Esophagus muscularis mucosa (tissue), 4 donors: ENCODE results near the gene TERT. TPM values are rescaled to one million over a fixed set of nuclear protein-coding genes. Genes with fewer than 3 reads are reported as not detected.
"Not testable (repeated sequence)": the region's sequence is repeated elsewhere in the genome, so short reads cannot be mapped to it uniquely, and the experiment has no call there.

Experiments
- DNase-seq: peaks from one replicate; pipeline ENCODE4 v3.0.0-alpha.2; 2017; ENCODE audit errors: extremely low spot score
- H3K27ac ChIP-seq, 4 donors: fragments of 200-600 bp; sonication (generic); replicated peaks in 1 of 4; 1 replicate in 3 of 4; 2 replicates in 1 of 4; pipeline ENCODE4 v1.5.1; 2016 to 2019; ENCODE audit warnings: mild to moderate bottlenecking in 1 of 4
- H3K27me3 ChIP-seq, 4 donors: fragments of 200-600 bp; sonication (generic); one replicate each; pipeline versions ENCODE4 v1.5.1 to v1.6.0; 2016 to 2019
- H3K36me3 ChIP-seq, 4 donors: fragments of 200-600 bp; sonication (generic); one replicate each; pipeline ENCODE4 v1.5.1; 2016 to 2019
- H3K4me1 ChIP-seq, 4 donors: fragments of 200-600 bp; sonication (generic); one replicate each; pipeline ENCODE4 v1.5.1; 2016 to 2019
- H3K4me3 ChIP-seq, 4 donors: fragments of 200-600 bp; sonication (generic); 1 replicate in 2 of 4; 2 replicates in 2 of 4; pipeline ENCODE4 v1.5.1; 2016 to 2019; ENCODE audit warnings: mild to moderate bottlenecking in 4 of 4, moderate library complexity in 1 of 4
- H3K9me3 ChIP-seq, 4 donors: fragments of 200-600 bp; sonication (generic); 1 replicate in 3 of 4; 2 replicates in 1 of 4; pipeline ENCODE4 v1.5.1; 2016 to 2019
- EP300 ChIP-seq: sonication (generic); formaldehyde crosslinking; IDR thresholded peaks from one replicate; pipeline ENCODE4 v1.6.1; 2017; ENCODE audit warnings: antibody characterized with exemption
- POLR2A ChIP-seq: fragments of 450-650 bp; IDR thresholded peaks from one replicate; pipeline ENCODE4 v1.6.1; 2017; ENCODE audit warnings: antibody characterized with exemption, moderate library complexity, mild to moderate bottlenecking, low read depth
- POLR2AphosphoS5 ChIP-seq, 2 donors: sonication (generic); formaldehyde crosslinking; IDR thresholded peaks; one replicate each; pipeline ENCODE4 v1.6.1; 2017; ENCODE audit warnings: antibody characterized with exemption in 2 of 2
- WGBS: methylation state at CpG from one replicate; pipeline ENCODE4 v1.1.5; 2018; 5-methylcytosine and 5-hydroxymethylcytosine counted together
- intact Hi-C: fragments of 100-400 bp; cut with DNase I; formaldehyde crosslinking; loops from one replicate; pipeline ENCODE4 v1.15.1; 2023
- total RNA-seq, 4 donors: library from RNA; depleted of rRNA; stranded (reverse); fragments of >200 nt; gene quantifications; one replicate each; pipeline versions ENCODE4 v1.1.0 to v1.2.1, GENCODE V29; 2016
- TF ChIP-seq, protein P1 (sequence below), 3 experiments: fragments of 200-600 bp in 2 of 3; fragments of 450-650 bp in 1 of 3; sonication (generic) in 2 of 3; IDR thresholded peaks; one replicate each; pipeline ENCODE4 v1.5.1; 2017 to 2019; ENCODE audit warnings: antibody characterized with exemption in 3 of 3, mild to moderate bottlenecking in 2 of 3, moderate library complexity in 1 of 3

Gene TERT
- total RNA-seq, 4 donors from 2014 or later = not detected

DNA sequence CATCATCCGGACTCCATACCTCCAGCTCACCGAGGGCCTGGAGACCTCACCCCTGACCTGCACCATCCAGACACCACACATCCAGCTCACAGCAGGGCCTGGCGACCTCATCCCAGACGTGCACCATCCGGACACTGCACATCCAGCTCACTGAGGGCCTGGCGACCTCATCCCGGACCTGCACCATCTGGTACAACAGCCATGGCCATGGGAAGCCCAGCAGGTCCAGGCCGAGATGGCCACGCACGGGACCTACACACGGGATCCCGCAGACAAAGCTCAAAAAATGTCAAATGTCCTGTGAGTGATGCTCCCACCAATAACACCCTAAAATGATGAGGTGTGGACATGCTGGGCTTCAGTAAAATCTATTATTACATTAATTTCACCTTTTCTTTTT, 9.7 kb downstream of the TERT start:
- Histone ChIP-seq H3K36me3 (no peaks in the 10 kb centered on the region), H3K27me3 (peaks cover 0 to 18% (median 0%) of the 10 kb centered on the region in 4 donors), H3K4me3 (no peak overlapping the region), H3K27ac (no peak overlapping the region), H3K4me1 (no peaks in the 10 kb centered on the region), H3K9me3 (peaks cover 0 to 8% (median 3%) of the 10 kb centered on the region in 4 donors)
- intact Hi-C loops = no loop called here
- DNase-seq = no peak
- TF ChIP-seq POLR2AphosphoS5 (IDR thresholded peaks at IDR 0.05) (no peak), EP300 (no peak), POLR2A (no peak)
- TF ChIP-seq, protein P1, sequence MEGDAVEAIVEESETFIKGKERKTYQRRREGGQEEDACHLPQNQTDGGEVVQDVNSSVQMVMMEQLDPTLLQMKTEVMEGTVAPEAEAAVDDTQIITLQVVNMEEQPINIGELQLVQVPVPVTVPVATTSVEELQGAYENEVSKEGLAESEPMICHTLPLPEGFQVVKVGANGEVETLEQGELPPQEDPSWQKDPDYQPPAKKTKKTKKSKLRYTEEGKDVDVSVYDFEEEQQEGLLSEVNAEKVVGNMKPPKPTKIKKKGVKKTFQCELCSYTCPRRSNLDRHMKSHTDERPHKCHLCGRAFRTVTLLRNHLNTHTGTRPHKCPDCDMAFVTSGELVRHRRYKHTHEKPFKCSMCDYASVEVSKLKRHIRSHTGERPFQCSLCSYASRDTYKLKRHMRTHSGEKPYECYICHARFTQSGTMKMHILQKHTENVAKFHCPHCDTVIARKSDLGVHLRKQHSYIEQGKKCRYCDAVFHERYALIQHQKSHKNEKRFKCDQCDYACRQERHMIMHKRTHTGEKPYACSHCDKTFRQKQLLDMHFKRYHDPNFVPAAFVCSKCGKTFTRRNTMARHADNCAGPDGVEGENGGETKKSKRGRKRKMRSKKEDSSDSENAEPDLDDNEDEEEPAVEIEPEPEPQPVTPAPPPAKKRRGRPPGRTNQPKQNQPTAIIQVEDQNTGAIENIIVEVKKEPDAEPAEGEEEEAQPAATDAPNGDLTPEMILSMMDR (IDR thresholded peaks at IDR 0.05) = no peak
- 98% methylated on average over 11 of the region's 12 CpGs for WGBS

DNA sequence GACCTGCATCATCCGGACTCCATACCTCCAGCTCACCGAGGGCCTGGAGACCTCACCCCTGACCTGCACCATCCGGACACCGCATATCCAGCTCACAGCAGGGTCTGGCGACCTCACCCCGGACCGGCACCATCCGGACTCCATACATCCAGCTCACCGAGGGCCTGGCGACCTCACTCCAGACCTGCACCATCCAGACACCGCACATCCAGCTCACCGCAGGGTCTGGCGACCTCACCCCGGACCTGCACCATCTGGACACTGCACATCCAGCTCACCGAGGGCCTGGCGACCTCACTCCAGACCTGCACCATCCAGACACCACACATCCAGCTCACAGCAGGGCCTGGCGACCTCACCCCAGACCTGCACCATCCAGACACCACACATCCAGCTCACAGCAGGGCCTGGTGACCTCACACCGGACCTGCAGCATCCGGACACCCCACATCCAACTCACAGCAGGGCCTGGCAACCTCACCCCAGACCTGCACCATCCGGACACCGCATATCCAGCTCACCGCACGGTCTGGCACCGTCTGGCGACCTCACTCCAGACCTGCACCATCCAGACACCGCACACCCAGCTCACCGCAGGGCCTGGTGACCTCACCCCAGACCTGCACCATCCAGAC, 10.4 kb downstream of the TERT start:
- WGBS = 76% methylated on average over 11 of the region's 27 CpGs
- DNase-seq, H3K9me3 ChIP-seq, H3K27ac ChIP-seq, intact Hi-C loops, H3K36me3 ChIP-seq, H3K4me3 ChIP-seq, H3K4me1 ChIP-seq: not testable (repeated sequence)
- peaks cover 0 to 11% (median 0%) of the 10 kb centered on the region in 4 donors for H3K27me3 ChIP-seq

DNA sequence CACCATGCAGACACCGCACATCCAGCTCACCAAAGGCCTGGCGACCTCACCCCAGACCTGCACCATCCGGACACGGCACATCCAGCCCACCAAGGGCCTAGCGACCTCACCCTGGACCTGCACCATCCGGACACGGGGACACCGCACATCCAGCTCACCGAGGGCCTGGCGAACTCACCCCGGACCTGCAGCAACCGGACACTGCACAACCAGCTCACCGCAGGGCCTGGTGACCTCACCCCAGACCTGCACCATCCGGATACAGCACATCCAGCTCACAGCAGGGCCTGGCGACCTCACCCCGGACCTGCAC, 11.2 kb downstream of the TERT start:
- intact Hi-C loops = not testable (repeated sequence)

DNA sequence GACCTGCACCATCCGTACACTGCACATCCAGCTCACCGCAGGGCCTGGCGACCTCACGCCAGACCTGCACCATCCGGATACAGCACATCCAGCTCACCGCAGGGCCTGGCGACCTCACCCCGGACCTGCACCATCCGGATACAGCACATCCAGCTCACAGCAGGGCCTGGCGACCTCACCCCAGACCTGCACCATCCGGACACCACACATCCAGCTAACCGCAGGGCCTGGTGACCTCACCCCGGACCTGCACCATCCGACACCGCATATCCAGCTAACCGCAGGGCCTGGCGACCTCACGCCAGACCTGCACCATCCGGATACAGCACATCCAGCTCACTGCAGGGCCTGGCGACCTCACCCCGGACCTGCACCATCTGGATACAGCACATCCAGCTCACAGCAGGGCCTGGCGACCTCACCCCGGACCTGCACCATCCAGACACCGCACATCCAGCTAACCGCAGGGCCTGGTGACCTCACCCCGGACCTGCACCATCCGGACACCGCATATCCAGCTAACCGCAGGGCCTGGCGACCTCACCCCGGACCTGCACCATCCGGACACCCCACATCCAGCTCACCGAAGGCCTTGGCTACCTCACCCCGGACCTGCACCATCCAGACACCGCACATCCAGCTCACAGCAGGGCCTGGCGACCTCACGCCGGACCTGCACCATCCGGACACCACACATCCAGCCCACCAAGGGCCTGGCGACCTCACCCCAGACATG, 11.7 kb downstream of the TERT start:
- H3K4me1 ChIP-seq, DNase-seq, H3K4me3 ChIP-seq, H3K27ac ChIP-seq, H3K36me3 ChIP-seq, intact Hi-C loops, H3K27me3 ChIP-seq: not testable (repeated sequence)
- H3K9me3 ChIP-seq = peaks cover 0 to 15% (median 6%) of the 10 kb centered on the region in 4 donors
- WGBS = 94% methylated on average over 33 of the region's 40 CpGs

More for the DNA sequence above, 11.2 kb downstream of the TERT start:
- peaks cover 0 to 16% (median 8%) of the 10 kb centered on the region in 4 donors for H3K9me3 ChIP-seq
- H3K36me3 ChIP-seq, H3K4me3 ChIP-seq, DNase-seq, H3K4me1 ChIP-seq, H3K27ac ChIP-seq, H3K27me3 ChIP-seq: not testable (repeated sequence)
- WGBS = 92% methylated on average over 16 of the region's 16 CpGs

DNA sequence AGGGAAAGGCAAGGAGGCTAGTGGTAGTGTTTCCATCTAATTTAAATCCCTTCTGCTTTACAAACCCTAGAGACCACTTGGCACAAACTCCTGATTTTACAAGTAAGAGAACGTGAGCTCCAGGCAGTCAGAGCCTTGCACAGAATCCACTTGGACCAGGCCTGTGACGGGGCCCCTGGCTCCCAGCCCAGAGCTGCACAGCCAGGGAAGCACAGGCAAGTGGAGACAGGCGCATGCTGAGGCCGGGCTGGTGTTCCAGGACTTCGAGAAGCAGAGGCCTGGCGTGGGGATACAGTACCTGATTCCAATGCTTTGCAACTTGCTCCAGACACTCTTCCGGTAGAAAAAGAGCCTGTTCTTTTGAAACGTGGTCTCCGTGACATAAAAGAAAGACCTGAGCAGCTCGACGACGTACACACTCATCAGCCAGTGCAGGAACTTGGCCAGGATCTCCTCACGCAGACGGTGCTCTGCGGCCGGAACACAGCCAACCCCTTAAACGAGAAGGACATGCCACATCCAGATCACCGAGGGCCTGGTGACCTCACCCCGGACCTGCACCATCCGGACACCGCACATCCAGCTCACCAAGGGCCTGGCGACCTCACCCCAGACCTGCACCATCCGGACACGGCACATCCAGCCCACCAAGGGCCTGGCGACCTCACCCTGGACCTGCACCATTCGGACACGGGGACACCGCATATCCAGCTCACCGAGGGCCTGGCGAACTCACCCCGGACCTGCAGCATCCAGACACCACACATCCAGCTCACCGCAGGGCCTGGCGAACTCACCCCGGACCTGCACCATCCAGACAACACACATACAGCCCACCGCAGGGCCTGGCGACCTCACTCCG, 12.5 kb downstream of the TERT start:
- H3K36me3 ChIP-seq = no peaks in the 10 kb centered on the region
- WGBS = 66% methylated on average over 21 of the region's 37 CpGs
- no peaks in the 10 kb centered on the region for H3K4me1 ChIP-seq
- TF ChIP-seq, protein P1 (IDR thresholded peaks at IDR 0.05) = no peak
- TF ChIP-seq POLR2AphosphoS5 (IDR thresholded peaks at IDR 0.05) (no peak), EP300 (no peak), POLR2A (no peak)
- H3K27me3 ChIP-seq = no peaks in the 10 kb centered on the region
- H3K27ac ChIP-seq = no peak overlapping the region
- H3K4me3 ChIP-seq = no peak overlapping the region
- no peak for DNase-seq
- intact Hi-C loops = no loop called here
- peaks cover 0 to 13% (median 4%) of the 10 kb centered on the region in 4 donors for H3K9me3 ChIP-seq
